Fibroblast of mammary gland (primary cell): ENCODE data around the gene DNAH7.
A peak's percentile ranks its signal among the peaks of the same experiment; 100 is the strongest.

ENCODE experiments used
- DNase-seq: peaks from one replicate; pipeline ENCODE4 v3.0.0-alpha.2; 2010; ENCODE audit warnings: low read depth
- H3K4me3 ChIP-seq: 2 replicates; pipeline ENCODE4 v1.5.1; 2011; ENCODE audit warnings: low read depth, mild to moderate bottlenecking, low read length, moderate library complexity; ENCODE audit not compliant: control insufficient read depth
- CTCF ChIP-seq: conservative IDR thresholded peaks from 2 replicates; pipeline ENCODE4 v1.5.1; 2011; ENCODE audit warnings: low read depth, low read length, inconsistent platforms; ENCODE audit not compliant: control insufficient read depth, insufficient read depth

The DNAH7 gene

GRCh38 chr2:195782156-195782555, 286.5 kb downstream of the DNAH7 start:
- no peak overlapping the region for H3K4me3 ChIP-seq
- TF ChIP-seq CTCF: no peak
- peak; percentile 43 for DNase-seq

- no peak overlapping the region for H3K4me3 ChIP-seq
- no peak for TF ChIP-seq CTCF
- peak; percentile 12 for DNase-seq
Measured at GRCh38 chr2:195779491-195779890, 289.1 kb downstream of the DNAH7 start.

- TF ChIP-seq CTCF: no peak
- peak; percentile 10 for DNase-seq
- no peak overlapping the region for H3K4me3 ChIP-seq
Measured at GRCh38 chr2:195769975-195770374, 298.7 kb downstream of the DNAH7 start.

- DNase-seq: peak; percentile 8
- no peak overlapping the region for H3K4me3 ChIP-seq
- no peak for TF ChIP-seq CTCF
Measured at GRCh38 chr2:195768431-195768830, 300.2 kb downstream of the DNAH7 start.

GRCh38 chr2:195766691-195767090, 301.9 kb downstream of the DNAH7 start:
- no peak for DNase-seq
- TF ChIP-seq CTCF: no peak
- no peak overlapping the region for H3K4me3 ChIP-seq

- TF ChIP-seq CTCF: no peak
- DNase-seq: peak; percentile 36
- no peak overlapping the region for H3K4me3 ChIP-seq
Measured at GRCh38 chr2:195763866-195764265, 304.8 kb downstream of the DNAH7 start.

- TF ChIP-seq CTCF: no peak
- no peak for DNase-seq
- no peak overlapping the region for H3K4me3 ChIP-seq
Measured at GRCh38 chr2:195759877-195760276, 308.8 kb downstream of the DNAH7 start.
